HPDE6-E6E7 (cell line): Measurements from ENCODE around the gene ZNF236.
"Not testable (repeated sequence)": the region's sequence is repeated elsewhere in the genome, so short reads cannot be mapped to it uniquely, and the experiment has no call there.

Source experiments
- DNase-seq: peaks from one replicate; pipeline ENCODE4 v3.0.0; 2011; ENCODE audit warnings: missing footprints; ENCODE audit errors: extremely low spot score

The ZNF236 gene

GRCh38 chr18:76948345-76948744 lies 126.0 kb downstream of the ZNF236 start:
- DNase-seq = no peak

- no peak for DNase-seq
Observed at GRCh38 chr18:76951456-76952247, 129.3 kb downstream of the ZNF236 start.

- DNase-seq = no peak
Observed at GRCh38 chr18:76952747-76953146, 130.4 kb downstream of the ZNF236 start.

- no peak for DNase-seq
Observed at GRCh38 chr18:76953156-76953555, 130.8 kb downstream of the ZNF236 start.

GRCh38 chr18:76953583-76954233 lies 131.4 kb downstream of the ZNF236 start:
- no peak for DNase-seq

GRCh38 chr18:76955524-76956170 lies 133.3 kb downstream of the ZNF236 start:
- DNase-seq = no peak

GRCh38 chr18:76956648-76957047 lies 134.3 kb downstream of the ZNF236 start:
- no peak for DNase-seq

- no peak for DNase-seq
Observed at GRCh38 chr18:76957384-76958355, 135.3 kb downstream of the ZNF236 start.

GRCh38 chr18:76958692-76959341 lies 136.5 kb downstream of the ZNF236 start:
- no peak for DNase-seq

GRCh38 chr18:76959605-76960004 lies 137.2 kb downstream of the ZNF236 start:
- no peak for DNase-seq

- DNase-seq = no peak
Observed at GRCh38 chr18:76960528-76961035, 138.2 kb downstream of the ZNF236 start.

- no peak for DNase-seq
Observed at GRCh38 chr18:76962851-76963250, 140.5 kb downstream of the ZNF236 start.

GRCh38 chr18:76963936-76964335 lies 141.6 kb downstream of the ZNF236 start:
- DNase-seq = no peak

GRCh38 chr18:76965555-76966151 lies 143.3 kb downstream of the ZNF236 start:
- DNase-seq = not testable (repeated sequence)

- DNase-seq = not testable (repeated sequence)
Observed at GRCh38 chr18:76967299-76967698, 144.9 kb downstream of the ZNF236 start.

- DNase-seq = no peak
Observed at GRCh38 chr18:76967721-76968472, 145.5 kb downstream of the ZNF236 start.

- DNase-seq = no peak
Observed at GRCh38 chr18:76970770-76971559, 148.6 kb downstream of the ZNF236 start.

GRCh38 chr18:76972241-76972640 lies 149.9 kb downstream of the ZNF236 start:
- no peak for DNase-seq
